Epithelial cell of proximal tubule (primary cell): ENCODE measurements around the gene SYNDIG1. TPM values are rescaled to one million over a fixed set of nuclear protein-coding genes. Genes with fewer than 3 reads are reported as not detected.
A peak's percentile ranks its signal among the peaks of the same experiment; 100 is the strongest.

Experiments
- DNase-seq: peaks from one replicate; pipeline ENCODE4 v3.0.0-alpha.2; 2011; ENCODE audit warnings: low read depth
- H3K4me3 ChIP-seq: 2 replicates; pipeline ENCODE4 v1.5.1; 2011; ENCODE audit warnings: low read depth, mild to moderate bottlenecking, low read length
- CTCF ChIP-seq: conservative IDR thresholded peaks from 2 replicates; pipeline ENCODE4 v1.5.1; 2012; ENCODE audit warnings: low read depth, mild to moderate bottlenecking, low read length
- total RNA-seq: library from RNA; depleted of rRNA; stranded (reverse); fragments of >200 nt; gene quantifications from 2 replicates; pipeline ENCODE4 v1.2.3, GENCODE V29; 2015

Gene SYNDIG1
- total RNA-seq, 1 donor from 2014 or later, result 0.12 TPM

DNA sequence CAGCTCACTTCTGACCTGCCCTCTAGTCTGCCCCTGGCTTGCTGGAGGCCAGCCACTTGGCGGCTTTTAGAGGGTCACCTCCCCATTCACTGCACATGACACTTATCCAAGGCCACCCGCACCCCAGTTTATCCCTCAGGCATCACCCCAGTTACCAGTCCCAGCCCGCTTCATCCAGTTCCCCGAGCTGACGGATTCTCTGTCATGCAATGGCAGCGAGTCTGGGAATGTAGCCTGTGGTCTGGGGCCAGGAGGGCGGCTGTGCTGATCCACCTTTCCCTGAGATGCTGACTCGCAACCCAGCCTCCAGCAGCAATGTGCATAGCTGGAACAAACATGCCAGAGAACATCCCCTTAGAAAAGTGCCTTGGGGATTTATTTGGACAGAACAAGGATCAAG is 25.8 kb downstream of the SYNDIG1 start:
- H3K4me3 ChIP-seq, result no peak overlapping the region
- no peak for DNase-seq
- TF ChIP-seq CTCF, result no peak

DNA sequence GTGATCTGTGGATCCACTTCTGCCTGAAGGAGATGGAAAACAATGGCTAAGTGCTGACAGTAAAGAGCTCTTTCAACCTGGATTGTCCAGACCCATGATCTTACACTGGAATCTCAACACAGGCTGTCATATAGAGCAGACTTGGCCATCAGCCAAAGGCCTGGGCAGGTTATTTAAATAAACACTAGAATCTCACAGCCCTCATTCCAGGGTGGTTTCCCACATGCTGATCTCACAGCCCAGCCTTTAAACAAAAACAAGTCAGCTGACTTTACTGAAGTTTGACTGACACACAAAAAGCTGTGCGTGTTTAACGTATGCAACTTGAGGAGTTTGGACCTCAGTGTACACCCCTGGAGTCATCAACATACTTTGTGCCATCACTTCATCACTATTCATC is 28.4 kb downstream of the SYNDIG1 start:
- no peak for TF ChIP-seq CTCF
- DNase-seq, result peak; percentile 2

DNA sequence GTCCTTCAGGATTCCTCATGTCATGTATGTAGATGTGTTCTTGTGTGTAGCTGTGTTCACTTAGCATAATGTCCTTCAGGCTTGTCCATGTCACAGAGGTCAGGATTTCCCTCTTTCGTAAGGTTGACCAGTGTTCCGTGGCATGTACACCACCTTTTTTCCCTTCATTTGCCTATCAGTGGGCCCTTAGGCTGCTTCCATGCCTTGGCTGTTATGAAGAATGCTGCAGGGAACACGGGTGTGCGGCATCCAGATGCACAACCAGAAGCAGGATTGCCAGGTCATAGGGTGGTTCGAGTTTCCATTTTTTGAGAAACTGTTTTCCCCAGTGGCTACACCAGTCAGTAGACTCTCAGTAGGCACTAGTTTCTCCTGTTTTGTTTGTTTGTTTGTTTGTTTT is 29.2 kb downstream of the SYNDIG1 start:
- no peak for DNase-seq
- no peak overlapping the region for H3K4me3 ChIP-seq
- no peak for TF ChIP-seq CTCF

More for the DNA sequence above, 28.4 kb downstream of the SYNDIG1 start:
- H3K4me3 ChIP-seq, result no peak overlapping the region

DNA sequence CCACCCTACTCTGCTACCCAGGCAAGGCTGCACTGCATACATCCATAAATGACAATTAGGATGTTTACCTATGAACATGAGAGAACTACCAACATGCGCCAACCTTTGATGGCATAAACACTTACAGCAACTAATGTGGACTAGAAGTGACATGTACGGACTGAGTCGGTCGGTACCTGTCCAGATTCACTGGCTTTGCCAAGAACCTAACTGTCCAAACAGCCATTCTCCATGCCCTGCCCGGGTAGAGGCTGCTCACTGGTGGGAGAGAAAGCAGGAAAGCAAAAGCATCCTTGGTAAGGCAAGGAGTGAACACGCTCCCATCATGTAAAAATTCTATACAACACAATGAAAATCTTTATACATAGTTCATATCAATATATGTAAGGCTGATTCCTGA is 30.0 kb downstream of the SYNDIG1 start:
- DNase-seq, result no peak
- no peak overlapping the region for H3K4me3 ChIP-seq
- no peak for TF ChIP-seq CTCF

DNA sequence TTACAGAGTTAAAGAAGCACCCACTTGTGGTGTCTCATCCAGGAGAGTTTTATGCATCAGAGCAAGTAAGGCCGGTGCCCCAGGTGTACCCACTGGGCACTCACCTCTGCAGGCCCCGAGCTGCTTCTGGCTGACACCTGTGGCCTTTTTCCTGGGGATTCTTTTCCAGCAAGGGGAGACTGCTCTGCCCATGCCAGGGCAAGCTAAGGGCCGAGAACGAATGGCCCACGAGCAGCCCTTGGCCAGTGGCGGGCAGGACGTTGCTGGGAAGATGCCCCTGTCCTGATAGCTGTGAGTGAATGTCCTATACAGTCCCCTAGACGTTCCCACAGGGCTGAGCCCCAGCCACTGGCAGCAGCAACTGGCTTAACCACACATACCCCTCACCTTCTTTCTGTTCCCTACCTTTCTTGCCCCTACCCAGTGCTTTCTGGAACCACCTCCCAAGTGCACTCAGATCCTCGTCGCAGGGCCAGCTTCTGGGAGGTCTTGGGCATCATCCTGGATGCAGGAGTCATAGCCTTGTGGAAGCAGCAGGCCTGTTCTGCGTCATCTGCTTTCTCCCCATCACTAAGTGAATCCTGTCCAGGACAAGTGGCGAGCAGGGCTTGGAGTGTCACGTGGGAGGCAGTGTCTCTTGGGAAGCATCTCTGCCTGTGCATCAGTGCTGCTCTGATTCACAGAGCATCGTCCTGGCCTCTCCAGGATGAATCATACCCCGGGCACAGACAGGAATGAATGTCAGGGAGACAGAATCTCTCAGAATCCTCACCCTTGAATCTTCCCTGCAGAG is 32.5 kb downstream of the SYNDIG1 start:
- no peak for DNase-seq
- H3K4me3 ChIP-seq, result no peak overlapping the region
- no peak for TF ChIP-seq CTCF

GRCh38 chr20:24502661-24503060 is 33.2 kb downstream of the SYNDIG1 start:
- DNase-seq, result no peak
- TF ChIP-seq CTCF, result no peak
- no peak overlapping the region for H3K4me3 ChIP-seq

- no peak overlapping the region for H3K4me3 ChIP-seq
- TF ChIP-seq CTCF, result no peak
Observed at GRCh38 chr20:24503352-24503931, 34.0 kb downstream of the SYNDIG1 start.

More at GRCh38 chr20:24503352-24503931, 34.0 kb downstream of the SYNDIG1 start:
- no peak for DNase-seq
